ENCODE data around the gene CLTB.
A peak's percentile ranks its signal among the peaks of the same experiment; 100 is the strongest.
"Not testable (repeated sequence)": the region's sequence is repeated elsewhere in the genome, so short reads cannot be mapped to it uniquely, and the experiment has no call there.

The CLTB gene, protein sequence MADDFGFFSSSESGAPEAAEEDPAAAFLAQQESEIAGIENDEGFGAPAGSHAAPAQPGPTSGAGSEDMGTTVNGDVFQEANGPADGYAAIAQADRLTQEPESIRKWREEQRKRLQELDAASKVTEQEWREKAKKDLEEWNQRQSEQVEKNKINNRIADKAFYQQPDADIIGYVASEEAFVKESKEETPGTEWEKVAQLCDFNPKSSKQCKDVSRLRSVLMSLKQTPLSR

DNA sequence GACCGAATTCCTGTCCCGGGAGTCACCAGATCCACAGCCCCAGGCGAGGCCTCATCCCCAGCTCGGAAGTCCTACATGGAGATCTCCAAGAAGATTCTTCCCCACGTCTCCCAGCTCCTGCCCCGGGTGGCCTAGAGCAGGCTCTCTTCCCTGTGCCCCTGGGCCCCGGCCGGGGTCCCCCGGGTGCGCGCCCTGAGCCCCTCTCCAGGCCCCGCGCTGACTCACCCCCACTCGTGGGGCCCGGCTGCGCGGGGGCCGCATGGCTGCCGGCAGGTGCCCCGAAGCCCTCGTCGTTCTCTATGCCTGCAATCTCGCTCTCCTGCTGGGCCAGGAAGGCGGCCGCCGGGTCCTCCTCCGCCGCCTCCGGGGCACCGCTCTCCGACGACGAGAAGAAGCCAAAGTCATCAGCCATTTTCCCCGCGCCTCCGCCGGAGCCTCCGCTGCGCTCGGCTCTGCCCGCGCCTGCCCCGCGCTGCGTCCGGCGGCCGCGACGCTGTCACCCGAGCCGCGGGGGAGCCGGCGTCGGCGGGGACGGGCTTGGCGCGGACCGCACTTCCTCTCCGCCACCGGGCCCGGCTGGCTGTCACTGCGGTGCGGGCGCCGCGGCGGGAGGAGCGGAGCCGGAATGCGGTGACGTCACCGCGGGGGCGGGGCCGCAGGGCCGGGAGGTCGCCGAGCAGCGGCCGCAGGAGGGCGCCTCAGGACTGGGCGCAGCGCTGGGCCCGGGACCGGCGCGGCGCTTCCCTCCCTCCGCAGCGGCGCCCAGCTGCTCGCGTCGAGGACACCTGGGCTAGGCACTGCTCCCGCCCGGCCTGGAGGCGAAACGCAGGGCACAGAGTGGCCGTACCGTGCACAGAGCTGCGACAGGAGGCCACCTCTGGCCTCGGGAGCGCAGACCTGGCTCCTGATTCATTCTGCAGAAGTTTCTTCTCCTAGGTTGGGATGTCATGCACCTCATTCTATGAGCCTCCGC, at the start of gene CLTB:
Gene CLTB, minus strand, starts transcription at position 588 of the 973 bp plus-strand sequence. Its CDS starts 176 bp downstream, at position 412.
- DNase-seq = peak; percentile 91

DNA sequence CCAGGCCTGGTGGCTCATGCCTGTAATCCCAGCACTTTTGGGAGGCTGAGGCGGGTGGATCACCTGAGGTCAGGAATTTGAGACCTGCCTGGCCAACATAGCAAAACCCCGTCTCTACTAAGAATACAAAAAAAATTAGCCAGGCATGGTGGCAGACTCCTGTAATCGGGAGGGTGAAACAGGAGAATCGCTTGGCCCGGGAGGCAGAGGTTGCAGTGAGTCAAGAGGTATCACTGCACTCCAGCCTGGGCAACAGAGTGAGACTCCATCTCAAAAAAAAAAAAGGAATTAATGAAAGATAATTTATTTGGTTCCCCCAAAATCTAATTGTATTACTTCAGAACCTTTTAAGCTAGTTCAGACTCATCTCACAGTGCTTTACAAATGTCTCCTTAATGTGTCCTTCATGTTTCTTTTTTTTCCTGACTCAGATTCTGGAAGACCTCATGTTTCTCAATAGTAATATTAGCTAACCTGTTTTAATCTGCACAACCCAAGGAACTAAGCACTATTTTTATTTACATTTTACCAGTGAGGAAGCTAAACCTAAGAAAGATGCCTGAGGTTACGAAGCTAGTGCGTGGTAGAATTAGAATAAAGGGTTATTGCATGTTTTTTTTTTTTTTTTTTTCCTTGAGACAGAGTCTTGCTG, 46.9 kb upstream of the CLTB start:
- no peak for DNase-seq

DNA sequence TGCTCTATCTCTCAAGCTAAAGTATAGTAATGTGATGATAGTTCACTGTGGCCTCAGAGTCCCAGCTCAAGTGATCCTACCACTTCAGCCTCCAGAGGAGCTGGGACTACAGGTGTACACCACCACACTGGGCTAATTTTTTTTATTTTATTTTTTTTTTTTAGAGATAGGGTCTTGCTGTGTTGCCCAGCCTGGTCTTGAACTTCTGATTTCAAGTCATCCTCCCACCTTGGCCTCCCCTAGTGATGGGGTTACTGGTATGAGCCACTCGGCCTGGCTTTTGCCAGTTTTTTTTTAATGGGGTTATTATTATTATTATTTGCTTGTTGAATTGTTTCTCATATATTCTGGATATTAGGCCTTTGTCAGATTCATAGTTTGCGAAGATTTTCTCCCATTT, 45.0 kb upstream of the CLTB start:
- DNase-seq = no peak

DNA sequence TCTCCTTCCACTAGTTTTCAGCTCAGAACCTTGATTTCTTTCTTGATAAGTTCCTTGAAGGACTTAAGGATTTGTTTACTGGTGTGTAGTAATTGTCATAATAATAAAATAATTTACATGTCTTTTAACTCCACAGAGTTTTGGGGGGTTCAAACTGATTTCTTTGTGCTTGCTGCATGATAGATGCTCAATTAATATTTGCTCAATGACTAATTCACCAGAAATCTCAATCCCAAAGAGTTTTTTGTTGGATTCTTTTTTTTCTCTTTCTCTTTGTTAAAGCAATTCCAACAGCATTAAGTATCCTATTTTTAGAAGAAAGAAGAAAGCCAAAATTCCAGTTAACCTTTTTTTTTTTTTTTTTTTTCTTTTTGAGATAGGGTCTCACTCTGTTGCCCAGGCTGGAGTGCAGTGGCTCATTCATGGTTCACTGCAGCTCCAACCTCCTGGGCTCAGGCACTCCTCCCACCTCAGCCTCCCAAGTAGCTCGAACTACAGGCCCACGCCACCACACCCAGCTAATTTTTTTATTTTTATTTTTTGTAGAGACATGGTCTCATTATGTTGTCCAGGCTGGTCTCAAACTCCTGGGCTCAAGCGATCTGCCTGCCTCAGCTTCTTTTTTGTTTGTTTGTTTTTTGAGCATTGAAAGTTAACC, 42.7 kb upstream of the CLTB start:
- no peak for DNase-seq

DNA sequence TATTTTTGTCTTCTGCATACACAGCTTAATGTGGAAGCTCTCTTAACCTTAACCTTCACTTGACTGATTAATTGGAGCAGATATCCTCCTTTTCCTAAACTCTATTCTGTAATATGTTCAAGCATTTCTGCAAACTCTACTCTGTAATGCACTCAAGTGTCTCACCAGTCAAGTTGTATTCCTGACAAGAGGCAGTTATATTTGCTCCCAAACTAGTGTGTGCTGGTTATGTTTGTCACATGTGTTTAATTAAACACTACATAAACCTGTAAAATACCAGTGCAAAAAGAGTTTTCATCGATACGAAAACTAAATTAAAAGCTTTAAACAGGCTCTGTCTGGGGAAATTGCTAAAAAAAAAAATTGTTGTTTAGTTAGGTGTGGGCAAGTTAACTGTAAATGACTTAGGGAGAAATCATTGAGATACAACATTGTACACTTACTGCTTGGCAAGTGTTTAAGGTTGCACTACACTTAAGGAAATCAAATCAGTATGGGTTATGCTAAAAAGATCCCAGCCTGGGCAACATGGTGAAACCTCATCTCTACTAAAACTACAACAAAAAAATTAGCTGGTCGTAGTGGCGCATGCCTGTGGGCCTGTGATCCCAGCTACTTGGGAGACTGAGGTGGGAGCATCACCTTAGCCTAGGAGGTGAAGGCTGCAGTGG, 38.5 kb upstream of the CLTB start:
- no peak for DNase-seq

DNA sequence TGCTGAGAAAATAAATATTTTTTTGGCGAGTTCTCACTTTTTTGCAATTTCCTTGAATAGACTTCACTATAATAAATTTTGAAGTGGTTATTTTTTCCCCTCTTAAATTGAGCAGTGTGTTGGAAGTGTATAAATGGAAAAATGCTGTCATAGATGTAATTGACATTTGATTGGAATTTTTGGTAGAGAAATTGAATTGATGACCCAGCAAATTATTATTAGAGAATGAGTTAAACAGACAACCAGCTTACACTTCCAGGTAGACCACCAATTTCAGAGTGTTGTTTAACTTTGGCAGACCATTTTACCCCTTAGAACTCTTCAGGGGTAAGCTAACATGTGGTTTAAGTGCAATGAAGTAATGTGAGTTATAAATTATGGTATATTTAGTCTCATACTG, 33.7 kb upstream of the CLTB start:
- DNase-seq = no peak

DNA sequence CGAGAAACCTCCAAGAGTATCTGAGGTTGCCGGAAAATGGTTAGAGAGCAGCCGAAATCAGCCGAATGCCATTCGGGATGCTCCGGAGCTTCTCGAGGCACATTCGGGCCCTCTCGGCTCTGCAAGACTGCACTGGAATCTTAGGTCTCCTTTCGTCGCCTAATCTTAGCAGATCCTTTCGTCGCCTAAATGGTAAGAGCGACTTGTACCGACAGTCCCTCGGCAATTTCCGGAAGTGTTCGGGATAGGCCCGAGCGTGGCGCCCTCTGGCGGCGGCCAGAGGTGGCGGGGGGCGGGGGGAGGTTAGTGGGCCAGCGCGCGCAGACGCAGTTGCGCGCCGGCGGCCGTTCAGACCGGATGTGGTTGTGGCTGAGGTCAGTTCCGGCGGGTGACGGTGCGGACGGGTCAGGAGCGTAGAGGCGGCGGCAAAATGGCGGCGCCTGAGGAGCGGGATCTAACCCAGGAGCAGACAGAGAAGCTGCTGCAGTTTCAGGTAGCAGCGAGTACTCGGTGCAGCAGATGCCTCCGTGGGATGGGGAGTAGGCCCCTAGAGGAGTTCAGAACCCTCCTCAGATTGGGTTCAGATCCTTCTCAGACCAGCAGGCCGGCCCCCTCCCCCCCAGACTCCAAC, 31.8 kb upstream of the CLTB start, which contains the start of gene FAF2:
Gene FAF2, plus strand, starts transcription at position 408 of the 631 bp plus-strand sequence. Its CDS starts 23 bp downstream, at position 431.
- DNase-seq = peak; percentile 97

DNA sequence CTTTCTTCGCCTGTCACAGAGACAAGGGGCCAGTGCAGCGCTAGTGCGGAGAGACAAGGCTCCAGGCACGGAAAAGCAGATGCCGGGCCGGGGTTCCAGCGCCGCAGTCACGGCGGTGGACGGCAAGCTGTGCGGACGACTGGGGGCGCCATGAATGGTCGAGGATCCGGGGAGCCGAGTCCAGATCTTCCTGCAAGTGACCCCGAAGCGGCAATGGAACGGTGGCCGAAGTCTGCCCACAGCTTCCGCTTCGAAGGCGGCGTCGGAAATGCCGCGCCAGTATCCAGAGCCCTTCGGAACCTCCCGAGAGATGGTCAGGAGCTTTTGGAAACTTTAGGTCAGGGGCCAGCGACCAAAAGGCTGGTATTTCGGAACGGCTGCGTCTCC, 31.2 kb upstream of the CLTB start:
- peak; percentile 21 for DNase-seq

DNA sequence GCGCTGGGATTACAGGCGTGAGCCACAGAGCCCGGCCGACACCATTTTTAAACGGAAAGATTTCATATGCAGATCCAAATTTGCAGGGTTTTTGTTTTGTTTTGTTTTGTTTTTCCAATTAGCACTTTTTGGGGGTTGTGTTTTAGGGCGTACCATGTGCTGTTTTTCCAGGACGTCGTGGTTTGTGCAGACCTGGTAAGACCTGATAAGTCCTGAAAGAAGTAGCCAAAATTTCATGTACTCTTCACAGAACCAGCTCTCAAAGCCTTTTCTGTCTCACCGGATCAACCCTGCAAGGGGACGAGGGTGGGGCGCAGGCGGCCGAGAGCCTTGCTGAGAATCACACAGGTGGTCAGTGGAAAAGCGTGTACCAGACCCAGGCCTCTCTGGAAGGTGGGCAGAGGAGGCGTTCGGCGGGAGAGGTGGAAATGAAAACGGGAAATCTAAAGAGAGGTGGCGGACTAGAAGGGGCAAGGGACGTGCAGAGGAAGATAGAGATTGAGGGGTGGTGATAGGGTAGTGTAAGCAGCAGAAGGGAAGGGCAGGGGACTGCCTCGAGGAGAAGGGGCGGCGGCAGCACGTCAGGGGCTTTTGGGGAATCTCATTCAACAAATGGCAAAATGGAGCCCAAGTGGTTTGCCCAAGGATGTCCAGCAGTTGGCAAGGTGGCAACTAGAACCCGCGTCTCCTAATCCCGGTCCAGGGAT, 30.7 kb upstream of the CLTB start:
- DNase-seq = no peak

DNA sequence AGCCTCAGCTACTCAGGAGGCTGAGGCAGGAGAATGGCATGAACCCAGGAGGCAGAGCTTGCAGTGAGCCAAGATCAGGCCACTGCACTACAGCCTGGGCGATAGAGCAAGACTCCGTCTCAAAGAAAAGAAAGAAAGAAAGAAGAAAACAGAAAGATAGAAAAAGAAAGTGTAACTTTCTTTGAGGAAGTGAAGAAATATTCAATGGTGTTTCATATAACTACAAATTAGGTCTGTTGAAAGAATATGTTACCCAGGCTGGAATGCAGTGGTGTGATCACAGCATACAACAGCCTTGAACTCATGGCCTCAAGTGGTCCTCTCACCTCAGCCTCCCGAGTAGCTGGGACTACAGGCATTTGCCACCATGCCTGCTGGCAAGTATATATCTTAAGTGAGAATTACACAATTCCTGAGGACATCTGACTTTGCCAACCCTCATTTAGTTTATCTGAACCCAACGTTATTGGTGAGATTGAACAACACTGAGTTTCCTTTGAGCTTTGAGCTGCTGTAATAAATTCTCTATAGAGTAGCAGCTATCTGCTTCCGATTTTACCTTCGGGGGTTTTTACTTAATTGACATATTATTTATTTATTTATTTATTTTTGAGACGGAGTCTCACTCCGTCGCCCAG, 29.8 kb upstream of the CLTB start:
- DNase-seq = no peak

DNA sequence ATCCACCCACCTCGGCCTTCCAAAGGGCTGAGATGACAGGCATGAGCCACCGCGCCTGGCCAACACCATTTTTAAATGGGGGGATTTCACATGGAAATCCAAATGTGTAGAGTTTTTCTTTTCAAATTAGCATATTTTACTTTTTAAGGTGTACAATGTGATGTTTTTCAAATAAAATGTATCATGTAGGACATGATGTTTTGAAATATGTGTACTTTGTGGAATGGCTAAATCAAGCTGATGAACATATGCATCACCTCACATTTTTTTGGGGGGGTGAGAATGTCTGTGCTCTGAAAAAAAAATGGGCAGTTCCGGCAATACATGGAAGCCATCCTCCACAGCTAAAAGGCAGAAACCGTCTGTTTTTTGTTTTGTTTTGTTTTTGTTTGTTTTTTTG, 28.4 kb upstream of the CLTB start:
- DNase-seq = no peak

DNA sequence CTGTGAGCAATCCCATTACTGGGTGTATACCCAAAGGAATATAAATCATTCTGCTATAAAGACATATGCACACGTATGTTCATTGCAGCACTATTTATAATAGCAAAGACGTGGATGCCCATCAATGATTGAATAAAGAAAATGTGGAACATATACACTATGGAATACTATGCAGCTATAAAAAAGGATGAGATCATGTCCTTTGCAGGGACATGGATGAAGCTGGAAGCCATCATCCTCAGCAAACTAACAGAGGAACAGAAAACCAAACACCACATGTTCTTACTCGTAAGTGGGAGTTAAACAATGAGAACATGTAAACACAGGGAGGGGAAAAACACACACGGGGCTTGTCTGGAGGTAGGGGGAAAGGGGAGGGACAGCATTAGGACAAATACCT, 26.6 kb upstream of the CLTB start:
- not testable (repeated sequence) for DNase-seq

DNA sequence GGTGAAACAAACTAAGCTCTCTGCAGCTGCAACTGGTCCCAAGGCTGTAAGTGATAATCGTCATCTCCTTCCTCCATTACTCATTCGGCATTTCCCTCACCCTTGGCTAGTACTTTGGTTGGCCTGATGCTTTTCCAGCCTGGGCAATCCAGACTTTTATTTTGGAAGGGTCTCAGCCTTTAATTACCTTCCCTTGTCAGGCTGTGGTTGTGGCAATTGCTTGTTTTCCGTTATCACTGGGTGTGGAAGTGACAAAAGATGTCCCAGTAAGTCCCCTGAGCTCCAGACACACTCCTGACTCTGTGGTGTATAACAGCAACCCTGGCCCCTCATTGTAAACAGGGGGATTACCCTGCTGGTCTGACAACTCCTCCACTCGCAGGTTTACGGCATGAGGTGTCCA, 25.6 kb upstream of the CLTB start:
- DNase-seq = no peak

DNA sequence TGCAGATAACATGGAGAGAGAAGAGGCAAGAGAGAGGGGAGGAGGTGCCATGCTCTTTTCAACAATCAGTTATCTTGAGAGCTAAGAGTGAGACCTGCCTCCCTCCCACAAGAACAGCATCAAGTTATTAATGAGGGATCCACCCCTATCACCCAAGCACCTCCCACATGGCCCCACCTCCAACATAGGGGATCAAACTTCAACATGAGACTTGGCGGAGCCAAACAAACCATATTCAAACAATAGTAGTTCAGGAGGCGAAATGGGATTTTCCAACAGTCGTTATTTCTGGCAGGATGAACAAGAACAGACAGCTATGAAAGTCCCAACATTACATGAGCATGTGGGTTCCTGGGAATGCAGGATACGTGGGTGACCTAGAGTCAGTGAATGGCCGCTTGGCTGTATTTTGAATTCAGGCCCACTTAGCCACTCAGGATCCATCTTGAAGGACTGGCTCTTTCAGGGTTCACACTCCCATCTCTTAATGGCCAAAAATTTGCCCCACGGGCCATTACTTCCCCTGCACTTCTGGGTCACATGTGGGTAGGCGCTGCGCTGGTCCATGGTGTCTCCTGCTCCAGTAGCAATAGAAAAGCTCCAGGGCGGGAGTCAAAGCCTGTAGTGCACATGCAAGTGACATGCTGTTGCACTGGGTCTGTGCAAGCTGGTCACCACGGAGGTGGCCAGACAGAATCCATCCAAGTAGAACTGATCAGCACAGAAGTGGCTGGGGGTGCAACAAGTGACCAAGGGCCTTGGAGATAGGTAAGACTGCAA, 24.8 kb upstream of the CLTB start:
- DNase-seq = no peak

DNA sequence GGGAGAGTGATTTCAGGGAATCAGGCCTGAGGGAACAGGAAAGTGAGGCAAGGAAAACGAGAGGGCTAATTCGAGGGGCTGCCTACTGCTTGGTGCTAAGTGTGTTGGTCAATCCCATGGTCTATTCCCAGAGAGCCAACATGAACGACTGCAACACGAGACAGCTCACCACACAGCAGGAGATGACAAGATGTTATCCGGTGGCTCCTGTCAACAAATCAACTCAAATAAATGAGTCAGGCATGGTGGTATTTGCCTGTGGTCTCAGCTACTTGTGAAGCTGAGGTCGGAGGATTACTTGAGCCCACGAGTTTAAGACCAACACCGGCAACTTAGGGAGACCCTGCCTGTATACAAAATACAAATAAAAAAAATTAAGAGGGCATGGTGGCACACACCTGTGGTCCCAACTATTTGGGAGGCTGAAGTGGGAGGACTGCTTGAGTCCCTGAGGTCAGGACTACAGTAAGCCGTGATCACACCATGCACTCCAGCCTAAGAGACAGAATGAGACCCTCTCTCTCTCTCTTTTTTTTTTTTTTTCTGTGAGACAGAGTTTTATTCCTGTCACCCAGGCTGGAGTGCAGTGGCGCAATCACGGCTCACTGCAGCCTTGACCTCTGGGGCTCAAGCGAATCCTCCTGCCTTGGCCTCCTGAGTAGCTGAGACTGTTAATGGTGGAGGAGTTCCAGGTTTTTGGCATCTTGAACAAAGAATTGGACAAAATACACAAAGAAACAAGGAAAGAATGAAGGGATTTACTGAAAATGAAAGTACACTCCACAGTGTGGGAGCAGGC, 22.8 kb upstream of the CLTB start:
- no peak for DNase-seq

DNA sequence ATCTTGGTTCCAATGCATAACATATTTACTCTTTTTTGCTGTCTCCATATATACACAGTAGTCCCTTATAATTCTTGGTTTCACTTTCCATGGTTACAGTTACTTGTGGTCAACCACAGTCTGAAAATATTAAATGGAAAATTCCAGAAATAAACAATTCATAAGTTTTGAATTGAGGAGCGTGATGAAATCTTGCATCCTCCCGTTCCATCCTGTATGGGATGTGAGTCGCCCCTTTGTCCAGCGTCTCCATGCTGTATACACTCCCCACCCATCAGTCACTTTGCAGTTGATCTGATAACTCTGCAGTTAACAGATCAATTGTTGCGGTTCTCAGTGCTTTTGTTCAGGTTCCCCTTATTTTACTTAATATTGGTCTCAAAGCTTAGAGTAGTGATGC, 20.3 kb upstream of the CLTB start:
- no peak for DNase-seq

DNA sequence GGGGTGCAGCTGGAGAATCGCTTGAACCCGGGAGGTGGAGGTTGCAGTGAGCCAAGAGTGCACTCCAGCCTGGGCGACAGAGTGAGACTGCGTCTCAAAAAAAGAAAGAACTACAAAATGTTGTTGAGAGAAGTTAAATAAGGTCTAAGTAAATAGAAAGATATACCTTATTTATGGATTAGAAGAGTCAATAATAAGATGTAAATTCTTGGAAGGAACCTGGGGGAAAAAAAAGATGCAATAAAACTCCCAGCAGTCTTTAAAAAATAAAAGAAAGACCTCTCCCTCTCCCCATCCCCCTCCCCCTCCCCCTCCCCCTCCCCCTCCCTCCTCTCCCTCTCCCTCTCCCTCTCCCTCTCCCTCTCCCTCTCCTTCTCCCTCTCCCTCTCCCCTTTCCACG, 16.4 kb upstream of the CLTB start:
- no peak for DNase-seq

DNA sequence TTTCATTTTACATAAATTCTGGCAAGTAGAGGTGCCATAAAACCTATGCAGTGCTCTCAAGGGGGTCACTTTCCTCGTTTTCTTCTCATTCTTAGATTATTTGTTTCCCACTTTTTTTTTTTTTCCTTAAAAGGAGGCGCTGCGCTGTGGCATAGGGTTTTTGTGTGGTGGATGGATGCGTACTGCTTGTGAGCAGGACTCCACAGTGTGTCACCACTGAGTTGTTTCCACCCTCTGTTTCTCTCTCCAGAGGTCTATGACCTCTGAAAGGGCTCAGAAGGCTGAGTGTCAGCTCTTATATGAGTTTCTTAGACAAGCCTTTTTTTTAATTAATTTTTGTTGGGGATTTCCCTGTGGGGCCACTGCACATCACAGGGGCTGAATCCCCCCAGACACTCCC, 13.6 kb upstream of the CLTB start:
- DNase-seq = no peak

DNA sequence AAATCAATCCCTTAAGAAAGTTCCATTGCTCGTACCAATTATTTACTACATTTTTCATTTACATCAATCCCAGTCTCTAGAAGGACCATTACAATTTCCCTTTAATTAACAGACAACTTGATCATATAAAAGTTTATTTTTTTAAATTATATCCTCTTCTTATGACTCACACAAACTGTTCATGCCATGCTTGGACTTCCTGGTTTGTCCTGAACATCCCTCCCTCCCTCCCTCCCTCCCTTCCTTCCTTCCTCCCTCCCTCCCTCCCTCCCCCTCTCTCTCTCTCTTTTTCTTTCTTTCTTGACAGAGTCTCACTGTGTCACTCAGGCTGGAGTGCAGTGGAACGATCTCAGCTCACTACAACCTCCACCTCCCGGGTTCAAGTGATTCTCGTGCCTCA, 11.6 kb upstream of the CLTB start:
- no peak for DNase-seq

Data from NCI-H345 (cell line).